ENCODE results near the gene RPL10A. TPM values are rescaled to one million over a fixed set of nuclear protein-coding genes. Genes with fewer than 3 reads are reported as not detected.

Gene RPL10A
- total RNA-seq (2016; rRNA removed; fragmentation: Illumina TruSeq; extraction: Trizol) (1,854 and 2,285 TPM in 2 replicates), polyA plus RNA-seq (2011; rRNA removed) (2,253 and 2,726 TPM in 2 replicates), polyA minus RNA-seq (2011; rRNA and poly(A)+ RNA removed; ENCODE audit: low replicate concordance) (921 and 1,139 TPM in 2 replicates), Bru-seq, nascent RNA (percentile 100 among the genes with signal in this experiment), BruChase-seq, experiment 1, labeled RNA remaining after a 6-hour chase (percentile 100 among the genes with signal in this experiment), BruChase-seq, experiment 2, labeled RNA remaining after a 2-hour chase (percentile 99 among the genes with signal in this experiment)
- 2,437 and 2,775 TPM in 2 replicates for total RNA-seq (2016; cell fraction: cytosol; rRNA removed; fragmentation: Illumina TruSeq; extraction: Trizol; ENCODE audit: low read depth)
- 1,859 and 2,386 TPM in 2 replicates for total RNA-seq (2016; cell fraction: insoluble cytoplasmic fraction; rRNA removed; fragmentation: Illumina TruSeq; extraction: Trizol)
- 4,119 and 4,316 TPM in 2 replicates for total RNA-seq (2016; cell fraction: membrane; rRNA removed; fragmentation: Illumina TruSeq; extraction: Trizol)
- 734 and 771 TPM in 2 replicates for total RNA-seq (2016; cell fraction: nucleus; rRNA removed; fragmentation: Illumina TruSeq; extraction: Trizol)
- polyA plus RNA-seq (2011; cell fraction: cytosol; rRNA removed), result 2,315 and 3,589 TPM in 2 replicates
- 1,402 and 1,561 TPM in 2 replicates for polyA plus RNA-seq (2011; cell fraction: nucleus; rRNA removed)
- 2,161 and 2,246 TPM in 2 replicates for polyA plus RNA-seq (2012)
- polyA plus RNA-seq (2016; cell fraction: cytosol; fragmentation: Illumina TruSeq; extraction: Trizol; ENCODE audit: low read depth), result 3,096 and 3,343 TPM in 2 replicates
- 2,345 and 2,428 TPM in 2 replicates for polyA plus RNA-seq (2016; cell fraction: insoluble cytoplasmic fraction; fragmentation: Illumina TruSeq; extraction: Trizol; ENCODE audit: low read depth)
- 4,116 and 4,234 TPM in 2 replicates for polyA plus RNA-seq (2016; cell fraction: membrane; fragmentation: Illumina TruSeq; extraction: Trizol; ENCODE audit: low read depth)
- polyA plus RNA-seq (2016; cell fraction: nucleus; fragmentation: Illumina TruSeq; extraction: Trizol; ENCODE audit: insufficient read depth, low read depth), result 1,389 and 1,424 TPM in 2 replicates
- 630 and 657 TPM in 2 replicates for polyA minus RNA-seq (2011; cell fraction: cytosol; rRNA and poly(A)+ RNA removed)
- 275 and 369 TPM in 2 replicates for polyA minus RNA-seq (2011; cell fraction: nucleus; rRNA and poly(A)+ RNA removed)
- long read RNA-seq, experiment 1, transcript RPL10A-201 (6 exons, 716 nt), result major isoform, 1,579 of 2,030 reads
- long read RNA-seq, experiment 1, transcript RPL10A-204 (6 exons, 962 nt), result minor isoform, 6 of 2,030 reads
- long read RNA-seq, experiment 1, transcript RPL10A-202 (5 exons, 1,063 nt), result minor isoform, 224 of 2,030 reads
- long read RNA-seq, experiment 1, transcript RPL10A-203 (5 exons, 1,069 nt), result minor isoform, 5 of 2,030 reads
- long read RNA-seq, experiment 1, partial matches to known transcripts, result 144 of 2,030 reads
- long read RNA-seq, experiment 1, other reads (novel, unspliced or antisense), result 72 of 2,030 reads
- long read RNA-seq, experiment 2, transcript RPL10A-204 (6 exons, 962 nt), result minor isoform, 27 of 2,675 reads
- long read RNA-seq, experiment 2, transcript RPL10A-203 (5 exons, 1,069 nt), result minor isoform, 16 of 2,675 reads
- long read RNA-seq, experiment 2, transcript RPL10A-202 (5 exons, 1,063 nt), result minor isoform, 884 of 2,675 reads
- long read RNA-seq, experiment 2, transcript RPL10A-201 (6 exons, 716 nt), result major isoform, 1,247 of 2,675 reads
- long read RNA-seq, experiment 2, partial matches to known transcripts, result 291 of 2,675 reads
- long read RNA-seq, experiment 2, other reads (novel, unspliced or antisense), result 206 of 2,675 reads

DNA sequence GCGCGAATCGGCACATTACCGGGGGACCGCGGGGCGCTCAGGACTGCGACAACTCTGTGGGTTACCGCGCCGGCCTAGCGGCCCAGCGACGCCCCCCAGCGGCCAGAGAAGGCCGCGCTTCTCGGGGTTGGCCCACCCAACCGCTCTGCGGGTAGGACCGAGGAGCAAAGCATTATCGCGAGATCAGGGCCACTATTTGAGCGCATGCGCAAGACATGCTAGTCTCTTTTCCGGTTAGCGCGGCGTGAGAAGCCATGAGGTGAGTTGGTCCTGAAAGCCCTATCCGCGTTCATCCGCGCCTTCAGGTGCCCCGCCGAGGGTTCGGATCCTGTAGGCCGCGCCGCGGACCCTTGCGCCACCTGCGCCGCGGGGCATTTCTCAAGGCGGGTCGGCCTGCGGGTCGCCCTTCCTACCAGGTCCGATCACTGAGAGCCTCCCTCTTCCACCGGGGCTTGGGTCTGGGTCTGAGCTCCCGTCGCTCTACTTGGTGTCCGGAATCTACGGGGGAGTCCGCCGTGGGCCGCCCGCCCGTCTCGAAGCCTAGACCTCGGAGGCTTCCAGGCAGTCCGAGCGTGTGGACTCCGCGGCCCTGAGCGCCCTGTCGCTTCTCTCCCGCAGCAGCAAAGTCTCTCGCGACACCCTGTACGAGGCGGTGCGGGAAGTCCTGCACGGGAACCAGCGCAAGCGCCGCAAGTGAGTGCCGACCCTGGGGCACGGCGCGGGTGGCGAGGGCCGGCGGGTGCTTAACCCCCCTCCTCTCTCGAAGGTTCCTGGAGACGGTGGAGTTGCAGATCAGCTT is at the start of gene RPL10A:
TSS of gene RPL10A (plus strand) at position 221 of the 799 bp plus-strand sequence. CDS start at position 255, 34 bp downstream.
- TSS peak; percentile 66 for BruUV-seq (replicated peaks)
- TF ChIP-seq ZNF430 (CRISPR knock-in tag; IDR thresholded peaks at IDR 0.05), result peak; percentile 99
- TF ChIP-seq JARID2 (CRISPR knock-in tag; IDR thresholded peaks at IDR 0.05; ENCODE audit: insufficient replicate concordance), result peak; percentile 91
- no peak for TF ChIP-seq FOXA1 (IDR thresholded peaks at IDR 0.05)
- peak; percentile 39 for TF ChIP-seq FOXA1 (CRISPR knock-in tag; IDR thresholded peaks at IDR 0.05)
- TF ChIP-seq ZSCAN21 (CRISPR knock-in tag; IDR thresholded peaks at IDR 0.05; ENCODE audit: borderline replicate concordance), result peak; percentile 47; the same call in 1 of the 2 replicates
- TF ChIP-seq TARDBP (CRISPR knock-in tag; IDR thresholded peaks at IDR 0.05), result peak; percentile 97
- TF ChIP-seq ASH2L (IDR thresholded peaks at IDR 0.05; ENCODE audit: insufficient read length, low read depth, low read length), result peak; percentile 95
- peak; percentile 92 for TF ChIP-seq NKX3-1 (CRISPR knock-in tag; IDR thresholded peaks at IDR 0.05)
- TF ChIP-seq, protein P1, sequence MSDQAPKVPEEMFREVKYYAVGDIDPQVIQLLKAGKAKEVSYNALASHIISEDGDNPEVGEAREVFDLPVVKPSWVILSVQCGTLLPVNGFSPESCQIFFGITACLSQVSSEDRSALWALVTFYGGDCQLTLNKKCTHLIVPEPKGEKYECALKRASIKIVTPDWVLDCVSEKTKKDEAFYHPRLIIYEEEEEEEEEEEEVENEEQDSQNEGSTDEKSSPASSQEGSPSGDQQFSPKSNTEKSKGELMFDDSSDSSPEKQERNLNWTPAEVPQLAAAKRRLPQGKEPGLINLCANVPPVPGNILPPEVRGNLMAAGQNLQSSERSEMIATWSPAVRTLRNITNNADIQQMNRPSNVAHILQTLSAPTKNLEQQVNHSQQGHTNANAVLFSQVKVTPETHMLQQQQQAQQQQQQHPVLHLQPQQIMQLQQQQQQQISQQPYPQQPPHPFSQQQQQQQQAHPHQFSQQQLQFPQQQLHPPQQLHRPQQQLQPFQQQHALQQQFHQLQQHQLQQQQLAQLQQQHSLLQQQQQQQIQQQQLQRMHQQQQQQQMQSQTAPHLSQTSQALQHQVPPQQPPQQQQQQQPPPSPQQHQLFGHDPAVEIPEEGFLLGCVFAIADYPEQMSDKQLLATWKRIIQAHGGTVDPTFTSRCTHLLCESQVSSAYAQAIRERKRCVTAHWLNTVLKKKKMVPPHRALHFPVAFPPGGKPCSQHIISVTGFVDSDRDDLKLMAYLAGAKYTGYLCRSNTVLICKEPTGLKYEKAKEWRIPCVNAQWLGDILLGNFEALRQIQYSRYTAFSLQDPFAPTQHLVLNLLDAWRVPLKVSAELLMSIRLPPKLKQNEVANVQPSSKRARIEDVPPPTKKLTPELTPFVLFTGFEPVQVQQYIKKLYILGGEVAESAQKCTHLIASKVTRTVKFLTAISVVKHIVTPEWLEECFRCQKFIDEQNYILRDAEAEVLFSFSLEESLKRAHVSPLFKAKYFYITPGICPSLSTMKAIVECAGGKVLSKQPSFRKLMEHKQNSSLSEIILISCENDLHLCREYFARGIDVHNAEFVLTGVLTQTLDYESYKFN (CRISPR knock-in tag; conservative IDR thresholded peaks at IDR 0.05), result peak; percentile 71
- no peak for TF ChIP-seq ZNF136 (CRISPR knock-in tag; IDR thresholded peaks at IDR 0.05; ENCODE audit: low read depth)
- peak; percentile 84 for TF ChIP-seq MED1 (CRISPR knock-in tag; IDR thresholded peaks at IDR 0.05)
- peak; percentile 62; the same call in 1 of the 2 replicates for TF ChIP-seq HNRNPUL1 (IDR thresholded peaks at IDR 0.05; ENCODE audit: low read depth, low read length)

More for the DNA sequence above, at the start of gene RPL10A:
- Histone ChIP-seq H3K27me3 (ENCODE audit: control insufficient read depth in 1 of 2, insufficient read depth in 2 of 2, low read length in 2 of 2) (no peaks in the 10 kb centered on the region; a peak in 1 of 5 replicates), H3K9ac (ENCODE audit: insufficient read depth, low read depth, low read length) (peak within 1 kb of the TSS; percentile 99), H3K4me3 (replicated peaks in 1 of 3; ENCODE audit: insufficient read depth in 1 of 3, low read depth in 2 of 3, low read length in 3 of 3) (peak within 1 kb of the TSS; percentile 85 to 98 (median 86)), H4K20me1 (ENCODE audit: insufficient read depth, low read length) (peaks cover 46% of the 10 kb centered on the region), H3K36me3 (replicated peaks in 1 of 2; ENCODE audit: control insufficient read depth in 1 of 2, insufficient read depth in 2 of 2, low read length in 2 of 2) (peaks cover 4 to 31% of the 10 kb centered on the region in 2 experiments), H3K27ac (ENCODE audit: extremely low read length, insufficient read depth, low read length) (peak within 1 kb of the TSS; percentile 92), H2AFZ (ENCODE audit: low read length) (peak within 1 kb of the TSS; percentile 66), H3K79me2 (ENCODE audit: insufficient read depth, low read length) (peaks cover 30% of the 10 kb centered on the region), H3K4me2 (ENCODE audit: low read depth, low read length) (peak within 1 kb of the TSS; percentile 99), H3K9me3 (ENCODE audit: low read length) (no peaks in the 10 kb centered on the region), H3K4me1 (ENCODE audit: insufficient read depth, low read length) (peaks cover 49% of the 10 kb centered on the region)
- peak; percentile 57 for FAIRE-seq
- WGBS (ENCODE audit: low lambda C conversion rate), result under 1% methylated on average over 38 of the region's 86 CpGs
- in situ Hi-C loops (cut with HindIII; ENCODE audit: extremely low pct_ligation_motif_present, low pct_unique_long_range_greater_than_20kb), result loop anchor here (5.0 kb wide), 1 partner anchor 171 kb away; the partner anchor contains the start of gene DEF6
- ChIA-PET POLR2A (interaction anchor here (0.8 to 3.7 kb wide), 10 partner anchors 9 to 209 kb away, joined by 3 to 31 read pairs (median 6); partner anchors contain the start of genes FANCE, PPARD, TEAD3 and ZNF76), CTCF (ENCODE audit: low intra/inter-chr PET ratio, low total read pairs) (interaction anchor here (1.2 to 2.4 kb wide), 4 partner anchors 20 to 174 kb away, joined by 4 to 28 read pairs (median 20); partner anchors contain the start of genes DEF6 and PPARD)
- peak; percentile 83 for ATAC-seq
- intact Hi-C loops (cut with micrococcal nuclease; ENCODE audit: unreplicated experiment), result loop anchor here (1.0 kb wide), 4 partner anchors 16 to 171 kb away; partner anchors contain the start of genes DEF6, FANCE and PPARD
- DNase-seq (ENCODE audit: low spot score), result peak; percentile 98
